ENCODE data around the gene SPPL2A. TPM values are rescaled to one million over a fixed set of nuclear protein-coding genes. Genes with fewer than 3 reads are reported as not detected.
A peak's percentile ranks its signal among the peaks of the same experiment; 100 is the strongest.

The SPPL2A gene
- total RNA-seq, 1 experiment from 2014 or later: 61.0 TPM

DNA sequence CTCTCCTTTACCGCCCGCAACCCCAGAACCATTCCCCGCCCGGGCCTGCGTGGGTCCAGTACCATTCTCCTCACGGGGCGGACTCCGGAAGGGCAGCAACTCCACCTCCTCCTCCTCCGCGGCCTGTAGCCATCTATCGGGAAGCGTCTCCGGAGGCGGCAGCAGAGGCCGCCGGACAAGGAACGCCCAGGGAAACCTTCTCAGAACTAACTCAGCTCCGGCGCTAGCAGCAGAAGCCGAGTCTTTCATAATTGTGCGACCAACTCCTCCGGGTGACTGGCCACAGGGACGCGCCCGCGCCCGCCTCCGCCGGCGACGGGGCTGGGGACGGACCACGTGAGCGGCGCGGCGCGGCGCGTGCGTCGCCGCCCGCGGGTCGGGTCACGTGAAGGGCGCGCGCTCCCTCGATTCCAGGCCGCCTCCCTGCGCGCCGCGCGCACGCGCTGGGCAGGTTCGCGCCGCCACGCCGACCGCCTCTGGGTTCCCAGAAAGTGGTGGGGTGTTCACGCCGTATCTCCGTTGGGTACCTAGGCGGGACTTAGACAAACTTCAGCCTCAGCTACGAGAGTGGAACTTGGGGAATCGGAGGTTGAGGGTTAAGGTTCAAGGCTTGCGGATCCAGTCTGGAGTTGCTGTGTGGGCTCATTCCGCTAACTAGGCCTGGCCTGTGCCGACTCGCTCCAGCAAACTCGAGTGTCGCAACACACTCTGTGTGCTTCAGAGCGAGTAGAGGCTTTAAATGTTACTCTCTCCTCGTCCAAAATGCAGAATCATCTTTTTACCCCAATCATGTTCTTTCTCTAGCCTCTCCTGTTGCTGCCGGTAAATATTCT is 78.8 kb downstream of the SPPL2A start, which contains the start of gene TRPM7 (continued):
- TF ChIP-seq EGR1 (IDR thresholded peaks at IDR 0.05; ENCODE audit: low read depth): peak; percentile 61
- peak; percentile 57; the same call in 1 of the 2 replicates for TF ChIP-seq CEBPB (IDR thresholded peaks at IDR 0.05; ENCODE audit: low read depth)
- no peak for TF ChIP-seq JUND (IDR thresholded peaks at IDR 0.05)
- TF ChIP-seq POLR2AphosphoS5 (IDR thresholded peaks at IDR 0.05; ENCODE audit: low read depth, low read length): peak; percentile 85
- TF ChIP-seq POLR2A (IDR thresholded peaks at IDR 0.05; ENCODE audit: borderline replicate concordance, extremely low read depth, insufficient read depth, insufficient read length): peak; percentile 83

- POLR2A ChIA-PET: no interaction called here
- BruUV-seq (replicated peaks): TSS peak; percentile 70
- CTCF ChIA-PET: interaction anchor here (1.0 kb wide), 1 partner anchor 191 kb away, joined by 3 read pairs; no protein-coding TSS in a partner anchor
Observed at GRCh38 chr15:50685976-50686468, 79.5 kb downstream of the SPPL2A start.

More at GRCh38 chr15:50685976-50686468, 79.5 kb downstream of the SPPL2A start:
- Histone ChIP-seq H3K27ac (ENCODE audit: low read depth, low read length) (peak overlapping the region; percentile 97), H3K36me3 (ENCODE audit: control insufficient read depth in 1 of 2, insufficient read depth in 2 of 2, low read length in 2 of 2) (peaks cover 3 to 5% of the 10 kb centered on the region in 2 experiments; a peak in 1 of 4 replicates), H2AFZ (ENCODE audit: low read depth, low read length, poor library complexity, severe bottlenecking) (peak overlapping the region; percentile 57), H3K9ac (ENCODE audit: low read length) (peak overlapping the region; percentile 90), H3K4me2 (ENCODE audit: low read length) (peak overlapping the region; percentile 71), H3K79me2 (ENCODE audit: insufficient read depth, low read length) (peaks cover 55% of the 10 kb centered on the region), H3K9me3 (ENCODE audit: control insufficient read depth in 1 of 2, insufficient read depth in 1 of 2, low read depth in 1 of 2, low read length in 2 of 2) (no peaks in the 10 kb centered on the region), H3K9me2 (ENCODE audit: insufficient read depth) (no peaks in the 10 kb centered on the region), H3K27me3 (ENCODE audit: insufficient read depth, low read length) (no peaks in the 10 kb centered on the region), H3K4me1 (ENCODE audit: control insufficient read depth in 1 of 2, insufficient read depth in 2 of 2, low read length in 2 of 2) (peaks cover 5 to 22% of the 10 kb centered on the region in 2 experiments; a peak in 2 of 4 replicates), H3K4me3 (replicated peaks in 1 of 2; ENCODE audit: low read depth in 1 of 2, low read length in 2 of 2) (peak overlapping the region; percentile 93 to 96), H4K20me1 (ENCODE audit: insufficient read depth) (0 out of 2 replicates have a peak, but pooled peaks cover 5% of the 10 kb centered on the region)
- DNase-seq (ENCODE audit: low read depth, low spot score) (no peak), ATAC-seq (peak; percentile 58)
- TF ChIP-seq EZH2 (IDR thresholded peaks at IDR 0.05) (no peak), ELF1 (IDR thresholded peaks at IDR 0.05; ENCODE audit: borderline replicate concordance, low read depth) (no peak), SRF (IDR thresholded peaks at IDR 0.05; ENCODE audit: low read depth) (no peak), POLR2AphosphoS5 (IDR thresholded peaks at IDR 0.05; ENCODE audit: low read depth, low read length) (no peak), CTCF (IDR thresholded peaks at IDR 0.05 in 2 of 3, conservative IDR thresholded peaks at IDR 0.05 in 1 of 3; ENCODE audit: borderline replicate concordance in 1 of 3, insufficient read depth in 1 of 3, low read depth in 2 of 3, low read length in 2 of 3) (no peak), EGR1 (IDR thresholded peaks at IDR 0.05; ENCODE audit: low read depth) (no peak), CBX3 (IDR thresholded peaks at IDR 0.05; ENCODE audit: low read depth) (no peak), JUND (IDR thresholded peaks at IDR 0.05) (no peak), SIN3A (IDR thresholded peaks at IDR 0.05; ENCODE audit: low read depth) (no peak), EZH2phosphoT487 (IDR thresholded peaks at IDR 0.05; ENCODE audit: borderline replicate concordance) (no peak), ZFX (IDR thresholded peaks at IDR 0.05) (no peak), SP1 (IDR thresholded peaks at IDR 0.05; ENCODE audit: low read depth) (no peak)
- TF ChIP-seq, protein P1, sequence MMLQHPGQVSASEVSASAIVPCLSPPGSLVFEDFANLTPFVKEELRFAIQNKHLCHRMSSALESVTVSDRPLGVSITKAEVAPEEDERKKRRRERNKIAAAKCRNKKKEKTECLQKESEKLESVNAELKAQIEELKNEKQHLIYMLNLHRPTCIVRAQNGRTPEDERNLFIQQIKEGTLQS (IDR thresholded peaks at IDR 0.05): no peak
- RAD21 ChIA-PET (ENCODE audit: low non-redundant PET in 1 of 2, low total read pairs in 2 of 2, uncharacterized antibody in 2 of 2, unreplicated experiment in 2 of 2): interaction anchor here in 1 of 2 experiments (0.5 kb wide), 1 partner anchor 200 kb away, joined by 3 read pairs; no protein-coding TSS in a partner anchor
- intact Hi-C loops (cut with micrococcal nuclease): no loop called here

Measured in HCT116 (cell line).